CD4-positive, alpha-beta T cell treated with Interleukin-15 for 1 hour (primary cell): ENCODE measurements around the gene TIMM22.
"Not testable (repeated sequence)": the region's sequence is repeated elsewhere in the genome, so short reads cannot be mapped to it uniquely, and the experiment has no call there.

Experiments
- DNase-seq: peaks from one replicate; pipeline ENCODE4 v3.0.0-alpha.2; 2020

The TIMM22 gene

GRCh38 chr17:974778-975177 lies 22.2 kb upstream of the TIMM22 start:
- not testable (repeated sequence) for DNase-seq

- DNase-seq, result no peak
Observed at GRCh38 chr17:975371-975915, 21.5 kb upstream of the TIMM22 start.

GRCh38 chr17:976312-976711 lies 20.6 kb upstream of the TIMM22 start:
- DNase-seq, result no peak

GRCh38 chr17:977166-977565 lies 19.8 kb upstream of the TIMM22 start:
- DNase-seq, result no peak

- no peak for DNase-seq
Observed at GRCh38 chr17:978103-979093, 18.5 kb upstream of the TIMM22 start.

- DNase-seq, result no peak
Observed at GRCh38 chr17:979212-979538, 17.8 kb upstream of the TIMM22 start.

GRCh38 chr17:979539-980405 lies 17.2 kb upstream of the TIMM22 start, which contains the start of gene NXN:
Gene NXN (minus strand): TSS chr17:979776.
- DNase-seq, result peak; percentile 80

- peak; percentile 85 for DNase-seq
Observed at GRCh38 chr17:980406-981291, 16.3 kb upstream of the TIMM22 start.

- DNase-seq, result no peak
Observed at GRCh38 chr17:981292-981658, 15.7 kb upstream of the TIMM22 start.

GRCh38 chr17:983921-984320 lies 13.0 kb upstream of the TIMM22 start:
- DNase-seq, result no peak

- DNase-seq, result no peak
Observed at GRCh38 chr17:986322-986929, 10.5 kb upstream of the TIMM22 start.

- no peak for DNase-seq
Observed at GRCh38 chr17:987931-988330, 9.0 kb upstream of the TIMM22 start.

- no peak for DNase-seq
Observed at GRCh38 chr17:988561-988960, 8.4 kb upstream of the TIMM22 start.

GRCh38 chr17:992933-993332 lies 4.0 kb upstream of the TIMM22 start:
- DNase-seq, result no peak

- not testable (repeated sequence) for DNase-seq
Observed at GRCh38 chr17:995324-995723, 1.6 kb upstream of the TIMM22 start.

- DNase-seq, result no peak
Observed at GRCh38 chr17:998111-998510, 1.2 kb downstream of the TIMM22 start.

GRCh38 chr17:1000597-1001461 lies 3.9 kb downstream of the TIMM22 start:
- no peak for DNase-seq

- no peak for DNase-seq
Observed at GRCh38 chr17:1001640-1002411, 4.9 kb downstream of the TIMM22 start.

GRCh38 chr17:1002412-1002753 lies 5.5 kb downstream of the TIMM22 start:
- no peak for DNase-seq
